GM23248 (cell line): ENCODE results near the gene SLC6A2. TPM values are rescaled to one million over a fixed set of nuclear protein-coding genes. Genes with fewer than 3 reads are reported as not detected.
A peak's percentile ranks its signal among the peaks of the same experiment; 100 is the strongest.

Experiments
- DNase-seq: peaks from one replicate; pipeline ENCODE4 v3.0.0-alpha.2; 2015
- H2AFZ ChIP-seq: fragments of 200-600 bp; sonication (generic); 2 replicates; pipeline ENCODE4 v1.6.1; 2016; ENCODE audit warnings: antibody characterized with exemption
- H3F3A ChIP-seq: fragments of 200-600 bp; sonication (generic); 2 replicates; pipeline ENCODE4 v1.6.1; 2016; ENCODE audit warnings: mild to moderate bottlenecking, antibody characterized with exemption, mixed run types; ENCODE audit not compliant: insufficient read depth
- H3K27ac ChIP-seq: fragments of 200-600 bp; sonication (generic); 2 replicates; pipeline ENCODE4 v1.5.1; 2016; ENCODE audit warnings: mild to moderate bottlenecking
- H3K27me3 ChIP-seq: fragments of 200-600 bp; sonication (generic); replicated peaks from 2 replicates; pipeline ENCODE4 v1.6.1; 2016; ENCODE audit warnings: mild to moderate bottlenecking; ENCODE audit not compliant: insufficient read depth
- H3K36me3 ChIP-seq: fragments of 200-600 bp; sonication (generic); 2 replicates; pipeline ENCODE4 v1.6.1; 2016; ENCODE audit warnings: low read depth, mild to moderate bottlenecking
- H3K4me1 ChIP-seq: fragments of 200-600 bp; sonication (generic); 2 replicates; pipeline ENCODE4 v1.6.1; 2016; ENCODE audit warnings: mild to moderate bottlenecking; ENCODE audit not compliant: insufficient read depth
- H3K4me2 ChIP-seq: fragments of 200-600 bp; sonication (generic); one replicate; pipeline ENCODE4 v1.6.1; 2016; ENCODE audit warnings: mild to moderate bottlenecking; ENCODE audit not compliant: unreplicated experiment
- H3K4me3 ChIP-seq: fragments of 200-600 bp; sonication (generic); 2 replicates; pipeline ENCODE4 v1.5.1; 2016; ENCODE audit warnings: mild to moderate bottlenecking
- H3K79me2 ChIP-seq: fragments of 200-600 bp; sonication (generic); 2 replicates; pipeline ENCODE4 v1.6.1; 2016; ENCODE audit warnings: mild to moderate bottlenecking; ENCODE audit not compliant: insufficient read depth
- H3K9ac ChIP-seq: fragments of 200-600 bp; sonication (generic); 2 replicates; pipeline ENCODE4 v1.6.1; 2016; ENCODE audit warnings: mild to moderate bottlenecking
- H3K9me2 ChIP-seq: fragments of 200-600 bp; sonication (generic); 2 replicates; pipeline ENCODE4 v1.6.1; 2016; ENCODE audit warnings: mixed run types, mild to moderate bottlenecking, moderate library complexity; ENCODE audit not compliant: insufficient read depth
- H3K9me3 ChIP-seq: fragments of 200-600 bp; sonication (generic); one replicate; pipeline ENCODE4 v1.6.1; 2017; ENCODE audit warnings: low read depth
- H4K20me1 ChIP-seq: fragments of 200-600 bp; sonication (generic); 2 replicates; pipeline ENCODE4 v1.6.0; 2016; ENCODE audit not compliant: insufficient read depth
- EZH2 ChIP-seq: fragments of 200-600 bp; sonication (generic); IDR thresholded peaks from 2 replicates; pipeline ENCODE4 v1.6.1; 2018; ENCODE audit warnings: antibody characterized with exemption, mild to moderate bottlenecking; ENCODE audit not compliant: insufficient read depth, poor library complexity, severe bottlenecking
- EZH2phosphoT487 ChIP-seq: fragments of 200-600 bp; sonication (generic); IDR thresholded peaks from 2 replicates; pipeline ENCODE4 v1.6.1; 2018; ENCODE audit warnings: antibody characterized with exemption, moderate library complexity, mild to moderate bottlenecking, low read depth; ENCODE audit not compliant: insufficient read depth
- WGBS, 2 experiments: methylation state at CpG; one replicate each; pipeline ENCODE4 v1.1.6; 2015 to 2017; ENCODE audit warnings: low lambda C conversion rate in 2 of 2, low coverage in 1 of 2; ENCODE audit errors: missing lambda C conversion rate in 2 of 2; 5-methylcytosine and 5-hydroxymethylcytosine counted together
- in situ Hi-C: fragments of 300-500 bp; cut with MboI; formaldehyde crosslinking; loops from 2 replicates; pipeline ENCODE4 v1.15.0; 2020
- polyA plus RNA-seq: library from polyadenylated mRNA; unstranded; fragments of >200 nt; fragmentation: Nextera tagmentation; extraction: Ambion mirVana; gene quantifications from 2 replicates; pipeline ENCODE4 v1.2.1, GENCODE V29; 2016
- total RNA-seq: library from RNA; depleted of rRNA; stranded (reverse); fragments of >200 nt; shearing (Covaris generic); gene quantifications from 2 replicates; pipeline ENCODE4 v1.2.3, GENCODE V29; 2014

The SLC6A2 gene
- total and polyA plus RNA-seq, 2 experiments from 2014 or later = not detected

DNA sequence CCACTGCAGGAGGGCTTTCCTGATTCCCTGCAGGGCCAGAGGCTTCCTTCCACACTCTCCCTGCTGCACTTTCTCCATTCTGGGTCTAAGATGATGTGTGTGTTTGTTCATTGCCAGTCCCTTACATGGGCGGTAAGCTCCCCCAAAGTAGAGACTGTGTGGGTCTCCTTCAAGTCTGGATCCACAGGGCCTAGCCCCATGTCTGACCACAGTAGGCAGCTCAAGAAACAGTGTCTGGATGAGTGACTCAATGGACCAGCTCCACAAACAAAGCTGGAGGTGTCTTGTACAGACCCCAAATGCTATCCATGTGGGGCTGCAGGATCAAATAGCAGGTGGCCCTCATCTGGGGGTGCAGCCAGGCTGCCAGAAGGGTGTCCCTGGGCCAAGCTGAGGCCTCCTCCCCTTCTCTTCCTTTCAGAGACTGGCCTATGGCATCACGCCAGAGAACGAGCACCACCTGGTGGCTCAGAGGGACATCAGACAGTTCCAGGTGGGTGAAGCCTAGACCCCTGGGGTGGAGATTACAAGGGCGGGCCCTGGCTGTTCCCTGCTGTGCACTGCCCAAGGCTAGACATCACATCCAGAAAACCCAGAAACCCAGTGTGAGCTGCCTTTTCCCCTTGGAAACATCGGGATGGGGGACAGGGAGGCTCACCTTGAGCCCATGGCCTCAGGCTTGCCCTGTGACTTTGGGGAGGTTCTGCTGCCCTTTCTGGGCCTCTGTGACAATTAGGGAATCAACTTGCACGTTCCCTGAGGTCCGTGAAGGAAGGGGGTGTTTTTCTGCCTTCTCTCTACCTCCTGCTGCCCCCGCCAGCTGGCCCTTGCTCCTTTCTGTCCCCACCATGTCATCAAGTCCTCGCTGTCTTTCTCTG is 45.9 kb downstream of the SLC6A2 start:
- H3K27me3 ChIP-seq = peaks cover 27% of the 10 kb centered on the region
- H2AFZ ChIP-seq = no peak overlapping the region
- TF ChIP-seq EZH2phosphoT487 (no peak), EZH2 (no peak)
- no peaks in the 10 kb centered on the region for H3F3A ChIP-seq
- no peak overlapping the region for H3K4me3 ChIP-seq
- in situ Hi-C loops = loop anchor here (5.0 kb wide), 2 partner anchors 159 to 234 kb away; no protein-coding TSS in a partner anchor
- DNase-seq = peak; percentile 72
- 50 to 54% methylated on average over 9 of the region's 9 CpGs for WGBS, 2 experiments
- H3K27ac ChIP-seq = no peak overlapping the region
- no peaks in the 10 kb centered on the region for H3K9me2 ChIP-seq
- no peak overlapping the region for H3K9ac ChIP-seq
- H3K9me3 ChIP-seq = no peaks in the 10 kb centered on the region
- H3K79me2 ChIP-seq = no peaks in the 10 kb centered on the region
- H3K4me2 ChIP-seq = no peak overlapping the region
- no peaks in the 10 kb centered on the region for H4K20me1 ChIP-seq
- H3K36me3 ChIP-seq = no peaks in the 10 kb centered on the region
- no peaks in the 10 kb centered on the region for H3K4me1 ChIP-seq

DNA sequence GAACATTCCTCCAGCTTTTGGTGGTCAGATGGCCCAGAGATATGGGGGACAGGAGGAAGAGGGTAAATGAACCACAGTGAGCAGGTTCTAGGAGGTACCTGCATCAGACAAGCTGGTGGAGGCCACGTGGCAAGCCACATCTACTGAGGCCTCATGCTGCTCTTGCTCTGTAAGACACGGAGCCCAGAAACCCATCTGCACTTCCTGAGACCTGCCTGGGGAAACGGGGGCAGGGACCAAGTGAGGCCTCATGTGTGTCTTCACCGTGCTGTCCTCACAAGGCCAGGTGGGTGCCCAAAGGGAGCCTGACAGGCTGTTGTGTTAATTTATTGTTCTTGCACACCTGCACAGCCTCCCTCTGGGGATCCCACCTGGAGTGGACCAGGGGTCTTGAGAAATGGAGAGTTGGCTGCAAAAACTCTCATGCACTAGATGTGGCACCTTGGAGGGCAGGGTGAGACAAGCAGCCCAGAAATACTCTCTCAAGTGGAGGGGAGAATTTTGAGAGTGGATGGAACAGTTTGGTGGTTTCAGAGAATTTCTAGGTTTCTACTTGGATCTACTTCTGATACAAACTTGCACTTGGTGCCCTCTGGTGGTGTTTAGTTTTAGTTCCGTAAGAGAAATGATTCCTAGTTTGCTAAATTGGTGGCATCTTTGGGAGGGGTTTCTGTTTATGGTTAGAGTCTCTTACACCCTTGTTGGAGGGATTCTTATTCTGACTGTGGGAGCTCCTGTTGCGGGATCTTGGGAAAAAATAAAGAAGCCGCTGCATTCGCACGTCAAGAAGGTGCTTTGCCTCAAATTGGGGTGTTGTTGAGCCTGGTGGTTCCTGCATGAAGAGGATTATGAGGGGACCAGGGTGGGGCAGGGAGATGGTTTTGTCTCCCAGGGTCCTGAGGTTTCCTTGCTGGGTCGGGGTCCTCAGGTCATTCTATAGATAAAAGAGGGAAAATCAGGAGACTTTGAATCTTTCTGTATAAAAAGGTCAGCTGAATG is 47.5 kb downstream of the SLC6A2 start:
- Histone ChIP-seq H3K36me3 (no peaks in the 10 kb centered on the region), H3K4me2 (no peak overlapping the region), H3K27ac (no peak overlapping the region), H3K9me3 (no peaks in the 10 kb centered on the region), H3K4me3 (no peak overlapping the region), H3K79me2 (no peaks in the 10 kb centered on the region), H3K9ac (no peak overlapping the region), H3F3A (no peaks in the 10 kb centered on the region), H4K20me1 (no peaks in the 10 kb centered on the region), H3K9me2 (no peaks in the 10 kb centered on the region), H3K27me3 (peaks cover 33% of the 10 kb centered on the region), H3K4me1 (no peaks in the 10 kb centered on the region), H2AFZ (no peak overlapping the region)
- WGBS, 2 experiments = 25 to 29% methylated on average over 10 of the region's 10 CpGs
- peak; percentile 78 for DNase-seq
- in situ Hi-C loops = loop anchor here (5.0 kb wide), 2 partner anchors 161 to 236 kb away; no protein-coding TSS in a partner anchor
- TF ChIP-seq EZH2 = no peak
- TF ChIP-seq EZH2phosphoT487 = no peak

DNA sequence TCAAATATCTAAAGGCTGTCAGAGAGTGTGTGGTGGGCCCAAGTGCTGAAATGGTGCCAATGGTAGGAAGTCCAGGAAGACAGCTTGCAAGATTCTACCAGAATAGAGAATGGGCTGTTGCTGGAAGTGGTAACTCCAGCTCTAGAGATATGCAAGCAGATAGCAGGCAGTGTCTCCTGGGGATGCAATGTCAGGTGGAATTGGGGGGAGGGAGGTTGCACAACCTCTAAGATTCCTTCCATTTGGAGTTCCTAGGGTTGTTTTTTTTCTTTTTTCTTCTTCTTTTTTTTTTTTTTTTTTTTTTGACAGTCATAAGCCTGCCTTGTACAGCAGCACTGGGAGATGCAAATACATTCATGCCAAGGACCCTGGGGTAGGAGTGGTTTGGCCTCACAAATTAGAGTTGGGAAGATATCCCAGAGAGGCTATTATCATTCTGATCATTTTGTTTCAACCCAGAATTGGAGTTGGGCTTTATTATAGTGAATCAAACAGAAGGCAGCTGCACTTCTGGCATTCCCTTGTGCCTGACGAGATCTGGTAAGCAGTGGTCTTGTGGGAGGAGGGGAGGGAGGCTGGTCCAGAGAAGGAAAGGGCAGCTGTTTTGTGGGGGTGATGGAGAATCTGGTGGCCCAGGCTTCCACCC is 51.1 kb downstream of the SLC6A2 start:
- WGBS, 2 experiments = 0 to 4% methylated on average over 1 of the region's 1 CpG
- Histone ChIP-seq H3K9me2 (no peaks in the 10 kb centered on the region), H3K9ac (no peak overlapping the region), H3K79me2 (no peaks in the 10 kb centered on the region), H2AFZ (no peak overlapping the region), H4K20me1 (no peaks in the 10 kb centered on the region), H3F3A (no peaks in the 10 kb centered on the region), H3K27me3 (peaks cover 33% of the 10 kb centered on the region), H3K36me3 (no peaks in the 10 kb centered on the region), H3K4me3 (no peak overlapping the region), H3K27ac (no peak overlapping the region), H3K4me1 (no peaks in the 10 kb centered on the region), H3K4me2 (no peak overlapping the region), H3K9me3 (no peaks in the 10 kb centered on the region)
- in situ Hi-C loops = no loop called here
- DNase-seq = no peak
- TF ChIP-seq EZH2phosphoT487 (no peak), EZH2 (no peak)

DNA sequence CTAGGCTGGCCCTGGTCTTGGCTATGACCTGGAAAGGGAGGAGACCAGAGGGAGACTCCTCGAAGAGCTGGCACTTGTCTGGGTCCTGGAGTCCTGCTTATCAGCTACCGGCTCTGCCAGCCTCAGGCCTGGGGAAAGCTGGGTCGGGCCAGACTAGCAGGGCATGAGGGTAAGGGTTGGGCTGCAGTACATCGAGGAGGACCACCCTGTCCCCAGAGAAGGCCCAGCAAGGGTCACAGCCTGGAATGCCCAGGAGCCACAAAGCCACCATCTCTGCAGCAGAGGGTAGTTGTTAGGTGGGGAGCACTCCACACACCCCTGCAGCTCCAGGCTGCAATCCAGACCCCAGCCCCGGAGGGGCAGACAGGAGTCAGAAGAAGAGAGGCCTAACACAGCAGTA is 54.0 kb downstream of the SLC6A2 start:
- TF ChIP-seq EZH2phosphoT487 (no peak), EZH2 (no peak)
- in situ Hi-C loops = loop anchor here (5.0 kb wide), 1 partner anchor 132 kb away; no protein-coding TSS in a partner anchor
- WGBS, 2 experiments = 47 to 54% methylated on average over 5 of the region's 5 CpGs
- no peak overlapping the region for H3K27ac ChIP-seq
- no peaks in the 10 kb centered on the region for H3K79me2 ChIP-seq
- H3K9me3 ChIP-seq = no peaks in the 10 kb centered on the region
- peaks cover 32% of the 10 kb centered on the region for H3K27me3 ChIP-seq
- no peak for DNase-seq
- H3K4me1 ChIP-seq = no peaks in the 10 kb centered on the region
- no peaks in the 10 kb centered on the region for H3F3A ChIP-seq
- H3K4me2 ChIP-seq = no peak overlapping the region
- no peak overlapping the region for H3K4me3 ChIP-seq
- no peak overlapping the region for H3K9ac ChIP-seq
- no peak overlapping the region for H2AFZ ChIP-seq
- H3K36me3 ChIP-seq = no peaks in the 10 kb centered on the region
- H3K9me2 ChIP-seq = no peaks in the 10 kb centered on the region
- no peaks in the 10 kb centered on the region for H4K20me1 ChIP-seq
